Activated naive CD4-positive, alpha-beta T cell (primary cell): Measurements from ENCODE around the gene SCD.
"Not testable (repeated sequence)": the region's sequence is repeated elsewhere in the genome, so short reads cannot be mapped to it uniquely, and the experiment has no call there.

Experiments used
- DNase-seq, 4 experiments: peaks; one replicate each; lab custom pipeline; 2025; lab: John Stamatoyannopoulos, UW

SCD gene

DNA sequence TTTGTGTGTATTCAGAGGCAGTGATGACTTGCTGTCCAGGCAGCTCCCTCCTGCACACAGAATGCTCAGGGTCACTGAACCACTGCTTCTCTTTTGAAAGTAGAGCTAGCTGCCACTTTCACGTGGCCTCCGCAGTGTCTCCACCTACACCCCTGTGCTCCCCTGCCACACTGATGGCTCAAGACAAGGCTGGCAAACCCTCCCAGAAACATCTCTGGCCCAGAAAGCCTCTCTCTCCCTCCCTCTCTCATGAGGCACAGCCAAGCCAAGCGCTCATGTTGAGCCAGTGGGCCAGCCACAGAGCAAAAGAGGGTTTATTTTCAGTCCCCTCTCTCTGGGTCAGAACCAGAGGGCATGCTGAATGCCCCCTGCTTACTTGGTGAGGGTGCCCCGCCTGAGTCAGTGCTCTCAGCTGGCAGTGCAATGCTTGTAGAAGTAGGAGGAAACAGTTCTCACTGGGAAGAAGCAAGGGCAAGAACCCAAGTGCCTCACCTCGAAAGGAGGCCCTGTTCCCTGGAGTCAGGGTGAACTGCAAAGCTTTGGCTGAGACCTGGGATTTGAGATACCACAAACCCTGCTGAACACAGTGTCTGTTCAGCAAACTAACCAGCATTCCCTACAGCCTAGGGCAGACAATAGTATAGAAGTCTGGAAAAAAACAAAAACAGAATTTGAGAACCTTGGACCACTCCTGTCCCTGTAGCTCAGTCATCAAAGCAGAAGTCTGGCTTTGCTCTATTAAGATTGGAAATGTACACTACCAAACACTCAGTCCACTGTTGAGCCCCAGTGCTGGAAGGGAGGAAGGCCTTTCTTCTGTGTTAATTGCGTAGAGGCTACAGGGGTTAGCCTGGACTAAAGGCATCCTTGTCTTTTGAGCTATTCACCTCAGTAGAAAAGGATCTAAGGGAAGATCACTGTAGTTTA is 15.8 kb downstream of the SCD start:
- DNase-seq, result no peak

DNA sequence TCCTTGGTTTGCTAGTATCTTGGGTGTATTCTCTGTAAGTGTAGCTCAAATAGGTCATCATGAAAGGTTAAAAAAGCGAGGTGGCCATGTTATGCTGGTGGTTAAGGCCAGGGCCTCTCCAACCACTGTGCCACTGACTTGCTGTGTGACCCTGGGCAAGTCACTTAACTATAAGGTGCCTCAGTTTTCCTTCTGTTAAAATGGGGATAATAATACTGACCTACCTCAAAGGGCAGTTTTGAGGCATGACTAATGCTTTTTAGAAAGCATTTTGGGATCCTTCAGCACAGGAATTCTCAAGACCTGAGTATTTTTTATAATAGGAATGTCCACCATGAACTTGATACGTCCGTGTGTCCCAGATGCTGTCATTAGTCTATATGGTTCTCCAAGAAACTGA is 17.1 kb downstream of the SCD start:
- DNase-seq, result no peak

DNA sequence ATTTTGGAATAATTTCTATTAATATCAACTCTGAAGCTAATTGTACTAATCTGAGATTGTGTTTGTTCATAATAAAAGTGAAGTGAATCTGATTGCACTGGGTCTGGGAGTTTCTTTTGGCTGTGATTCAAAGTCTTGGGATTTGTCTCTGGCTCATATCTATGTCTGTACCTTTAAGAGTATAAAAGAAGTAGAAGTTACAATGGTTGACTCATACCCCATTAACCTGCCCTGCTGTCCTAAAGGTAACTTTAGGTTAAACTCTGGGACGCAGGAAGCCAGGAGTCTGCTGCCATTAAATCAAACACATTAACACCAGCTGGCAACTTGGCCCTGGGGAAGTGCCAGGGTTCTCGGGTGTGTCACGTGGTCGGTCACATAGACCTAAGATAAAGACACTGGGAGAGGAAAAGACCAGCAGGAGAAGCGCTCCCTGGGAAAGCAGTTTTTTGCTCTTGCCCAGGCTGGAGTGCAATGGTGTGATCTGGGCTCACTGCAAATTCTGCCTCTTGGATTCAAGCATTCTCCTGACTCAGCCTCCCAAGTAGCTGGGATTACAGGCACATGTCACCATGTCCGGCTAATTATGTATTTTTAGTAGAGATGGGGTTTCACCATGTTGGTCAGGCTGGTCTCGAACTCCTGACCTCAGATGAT is 17.8 kb downstream of the SCD start:
- no peak for DNase-seq

DNA sequence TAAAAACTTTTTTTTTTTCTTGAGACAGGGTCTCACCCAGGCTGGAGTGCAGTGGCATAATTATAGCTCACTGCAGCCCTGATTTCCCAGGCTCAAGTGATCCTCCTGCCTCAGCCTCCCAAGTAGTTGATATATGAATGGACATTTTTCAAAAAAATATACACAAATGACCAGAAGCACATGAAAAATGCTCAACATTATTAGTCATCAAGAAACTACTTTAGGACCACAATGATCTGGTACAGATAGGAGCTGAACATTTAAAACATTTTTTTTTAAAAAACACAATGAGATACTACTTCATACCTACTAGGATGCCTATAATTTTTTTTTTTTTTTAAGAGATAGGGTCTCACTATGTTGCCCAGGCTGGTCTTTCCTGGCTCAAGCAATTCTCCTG is 21.7 kb downstream of the SCD start:
- no peak for DNase-seq

DNA sequence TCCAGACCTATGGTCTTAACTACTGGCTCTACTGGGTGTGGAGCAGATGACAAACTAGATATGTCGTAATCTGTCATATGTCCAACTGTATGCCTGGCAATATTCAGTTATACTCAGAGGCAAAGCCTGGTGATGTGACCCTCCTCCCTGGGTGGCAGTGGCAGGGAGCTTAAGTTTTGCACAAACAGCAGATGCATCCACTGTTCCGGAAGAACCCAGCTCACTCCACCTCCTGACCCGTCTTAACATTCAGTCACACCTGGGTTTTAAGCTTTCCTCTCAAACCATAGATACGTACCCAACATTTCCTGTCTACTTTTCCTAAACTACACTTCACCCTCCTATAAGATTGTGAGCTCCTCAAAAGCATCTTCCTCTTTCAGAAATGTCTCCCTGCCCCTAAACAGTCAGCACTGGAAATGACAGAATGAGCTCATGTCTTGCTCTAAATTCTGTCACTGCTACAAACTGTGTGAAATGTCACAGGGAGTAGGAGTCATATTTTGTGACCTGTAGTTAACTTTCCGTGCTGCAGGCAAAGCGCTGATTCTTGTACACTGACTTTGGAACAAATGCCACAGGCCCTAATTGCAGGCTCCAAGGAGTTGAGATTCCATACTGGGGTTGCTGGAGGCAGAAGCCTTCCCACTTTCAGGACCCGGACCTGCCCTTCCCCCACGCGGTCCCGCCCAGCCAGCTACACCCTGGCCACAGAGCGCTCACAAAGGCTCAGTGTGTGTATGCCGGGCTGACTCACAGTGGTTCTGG is 23.9 kb downstream of the SCD start:
- DNase-seq, result peak in 3 of 4 experiments; percentile 5 to 20 (median 14)

DNA sequence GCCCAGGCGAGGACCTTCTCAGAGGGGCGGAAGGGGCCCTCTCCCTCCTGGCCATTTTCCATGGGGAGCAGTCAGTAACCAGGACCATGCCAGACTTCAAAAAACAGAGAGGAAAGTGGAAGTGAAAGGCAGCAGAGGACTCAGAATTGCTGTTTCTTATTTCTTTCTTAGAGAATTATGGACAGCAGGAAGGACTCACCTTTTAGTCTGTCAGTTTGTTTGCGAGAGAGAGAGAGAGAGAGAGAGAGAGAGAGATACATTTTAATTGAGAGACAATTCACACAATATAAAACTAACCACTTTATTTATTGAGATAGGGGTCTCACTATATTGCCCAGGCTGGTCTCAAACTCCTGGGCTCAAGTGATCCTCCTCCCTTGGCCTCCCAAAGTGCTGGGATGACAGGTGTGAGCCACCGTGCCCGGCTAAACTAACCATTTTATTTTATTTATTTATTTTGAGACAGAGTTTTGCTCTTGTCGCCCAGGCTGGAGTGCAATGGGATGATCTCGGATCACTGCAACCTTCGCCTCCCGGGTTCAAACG is 24.5 kb downstream of the SCD start:
- DNase-seq, result no peak

DNA sequence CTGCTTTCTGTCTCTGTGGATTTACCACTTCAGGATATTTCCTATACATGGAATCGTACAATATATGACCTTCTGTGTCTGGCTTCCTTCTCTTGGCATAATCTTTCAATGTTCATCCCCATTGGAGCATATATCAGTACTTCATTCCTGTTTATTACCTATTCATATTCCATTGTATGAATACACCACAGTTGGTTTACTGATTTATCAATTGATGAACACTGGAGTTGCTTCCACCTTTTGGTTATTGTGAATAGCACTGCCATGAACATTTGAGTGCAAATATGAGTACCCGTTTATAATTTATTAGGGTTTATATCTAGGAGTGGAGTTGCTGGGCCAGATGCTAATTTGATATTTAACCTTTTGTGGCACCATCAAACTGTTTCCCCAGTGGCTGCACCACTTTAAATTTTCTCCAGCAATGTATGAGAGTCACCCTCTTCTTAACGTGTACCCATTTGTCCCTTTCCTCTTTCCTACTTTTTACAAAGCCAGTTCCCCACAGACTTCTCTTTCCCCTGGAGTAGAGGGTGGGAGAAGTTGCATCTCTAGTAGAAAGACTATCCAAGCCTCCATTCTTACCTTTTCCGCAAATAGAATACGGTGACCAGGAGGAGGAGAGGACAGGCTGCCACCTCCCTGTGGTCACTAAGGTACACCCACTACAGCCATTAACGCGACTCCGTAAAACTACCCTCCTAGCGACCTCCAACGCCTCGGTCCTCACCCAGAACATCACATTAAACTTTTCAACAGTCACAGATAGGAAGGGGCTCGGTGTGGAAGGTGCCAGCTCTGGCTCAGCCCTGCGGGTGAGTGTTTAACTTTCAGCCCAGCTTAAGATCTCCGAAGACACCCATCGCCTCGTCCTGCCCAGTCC is 25.6 kb downstream of the SCD start:
- DNase-seq, result no peak

DNA sequence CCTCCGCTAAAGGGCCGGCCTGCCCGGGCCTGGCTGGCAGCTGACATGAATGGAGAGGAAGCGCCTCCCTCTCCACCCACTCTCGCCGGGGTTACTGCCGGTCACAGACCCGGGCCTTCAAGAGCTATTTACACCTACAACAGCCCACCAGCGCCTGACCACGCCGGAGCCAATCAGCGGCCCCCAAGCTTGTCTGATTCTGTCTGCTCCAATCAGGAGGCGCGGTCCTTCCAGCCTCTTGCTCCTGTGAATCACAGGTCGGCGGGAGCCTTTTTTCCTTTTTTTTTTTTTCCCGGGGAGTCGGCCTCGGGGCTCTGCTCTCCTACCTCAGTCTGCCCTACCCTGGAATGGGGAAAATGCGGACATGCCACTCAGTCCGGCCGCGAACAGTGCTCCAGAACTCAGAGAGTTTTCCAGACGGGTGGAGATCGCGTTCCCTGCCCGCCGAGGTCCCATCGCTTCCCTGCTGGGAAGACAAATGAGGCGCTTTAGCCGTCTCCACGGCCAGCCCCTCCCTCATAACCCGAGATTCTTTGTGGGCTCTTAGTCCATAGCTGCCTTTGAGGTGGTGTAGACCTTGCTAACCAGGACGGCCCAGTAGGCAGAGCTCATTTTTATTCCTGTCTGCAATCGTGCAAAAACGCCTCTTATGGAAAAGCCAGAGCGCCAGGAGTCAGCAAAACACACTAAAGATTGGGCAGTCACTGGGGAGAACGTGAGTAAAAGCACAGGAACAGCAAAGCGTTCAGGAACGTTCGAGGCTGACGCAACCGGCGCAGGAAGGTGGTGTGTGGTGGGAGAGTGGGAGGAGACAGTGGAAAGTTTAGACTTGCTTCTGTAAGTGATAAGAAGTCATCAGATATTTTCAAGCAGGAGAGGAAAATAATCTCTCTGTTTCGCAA is 26.5 kb downstream of the SCD start:
- peak; percentile 28 to 51 (median 46) for DNase-seq

DNA sequence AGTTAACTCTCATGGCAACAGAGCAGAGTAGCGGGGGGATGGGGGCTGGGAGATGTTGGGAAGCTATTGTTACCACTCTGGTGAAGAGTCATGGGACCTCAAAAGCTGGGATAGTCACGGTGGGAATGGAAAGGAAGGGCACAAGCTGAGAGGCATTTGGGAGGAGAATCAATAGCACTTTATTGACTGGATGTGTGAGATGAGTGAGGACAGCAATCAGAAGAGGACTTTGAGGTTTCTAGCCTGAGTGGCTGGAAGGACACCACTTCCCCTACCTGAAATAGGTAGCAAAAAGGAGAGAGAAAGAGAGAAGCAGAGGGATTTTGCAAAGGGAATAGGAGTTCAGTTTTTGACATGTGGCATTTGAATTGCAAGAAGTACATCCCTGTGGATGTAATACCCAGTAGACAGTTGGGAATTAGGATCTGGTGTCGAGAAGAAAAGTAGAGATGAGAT is 27.2 kb downstream of the SCD start:
- DNase-seq, result no peak

DNA sequence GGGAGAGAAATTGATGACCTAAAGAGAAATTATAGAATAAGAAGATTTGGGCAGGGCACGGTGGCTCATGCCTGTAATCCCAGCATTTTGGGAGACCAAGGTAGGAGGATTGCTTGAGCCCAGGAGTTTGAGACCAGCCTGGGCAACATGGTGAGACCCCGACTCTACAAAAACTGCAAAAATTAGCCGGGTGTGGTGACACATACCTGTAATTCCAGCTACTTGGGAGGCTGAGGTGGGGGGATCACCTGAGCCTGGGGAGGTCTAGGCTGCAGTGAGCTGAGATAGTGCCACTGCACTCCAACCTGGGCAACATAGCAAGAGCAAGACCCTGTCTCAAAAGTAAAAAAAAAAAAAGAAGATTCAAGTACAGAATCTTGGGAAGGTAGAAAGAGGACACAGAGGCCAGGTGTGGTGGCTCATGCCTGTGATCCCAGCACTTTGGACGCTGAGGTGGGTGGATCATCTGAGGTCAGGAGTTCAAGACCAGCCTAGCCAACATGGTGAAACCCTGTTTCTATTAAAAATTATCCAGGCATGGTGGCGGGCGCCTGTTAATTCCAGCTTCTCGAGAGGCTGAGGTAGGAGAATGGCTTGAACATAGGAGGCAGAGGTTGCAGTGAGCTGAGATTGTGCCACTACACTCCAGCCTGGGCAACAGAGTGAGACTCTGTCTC is 27.8 kb downstream of the SCD start:
- not testable (repeated sequence) for DNase-seq

DNA sequence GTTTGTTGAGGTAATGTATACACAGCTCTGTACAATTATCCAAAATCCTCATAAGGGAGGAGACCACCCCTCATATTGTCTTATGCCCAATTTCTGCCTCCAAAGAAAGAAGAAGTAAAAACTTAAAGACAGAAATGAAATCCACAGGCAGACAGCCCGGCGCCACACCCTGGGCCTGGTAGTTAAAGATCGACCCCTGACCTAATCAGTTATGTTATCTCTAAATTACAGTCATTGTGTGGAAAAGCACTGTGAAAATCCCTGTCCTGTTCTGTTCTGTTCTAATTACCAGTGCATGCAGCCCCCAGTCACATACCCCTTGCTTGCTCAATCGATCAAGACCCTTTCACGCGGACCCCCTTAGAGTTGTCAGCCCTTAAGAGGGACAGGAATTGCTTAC is 29.6 kb downstream of the SCD start:
- DNase-seq, result not testable (repeated sequence)

DNA sequence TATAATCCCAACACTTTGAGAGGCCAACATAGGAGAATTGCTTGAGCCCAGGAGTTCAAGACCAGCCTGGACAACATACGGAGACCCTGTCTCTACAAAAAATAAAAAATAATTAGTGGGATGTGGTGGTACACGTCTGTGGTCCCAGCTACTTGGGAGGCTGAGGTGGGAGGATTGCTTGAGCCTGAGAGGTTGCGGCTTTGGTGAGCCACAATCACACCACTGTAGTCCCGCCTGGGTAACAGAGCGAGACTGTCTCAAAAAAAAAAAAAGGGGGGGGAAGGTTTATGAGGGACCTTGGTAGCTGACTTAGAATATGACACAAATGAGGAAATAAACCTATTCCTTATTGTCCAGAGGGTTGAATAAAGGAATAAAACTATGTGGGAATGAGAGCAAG is 30.8 kb downstream of the SCD start:
- DNase-seq, result no peak

DNA sequence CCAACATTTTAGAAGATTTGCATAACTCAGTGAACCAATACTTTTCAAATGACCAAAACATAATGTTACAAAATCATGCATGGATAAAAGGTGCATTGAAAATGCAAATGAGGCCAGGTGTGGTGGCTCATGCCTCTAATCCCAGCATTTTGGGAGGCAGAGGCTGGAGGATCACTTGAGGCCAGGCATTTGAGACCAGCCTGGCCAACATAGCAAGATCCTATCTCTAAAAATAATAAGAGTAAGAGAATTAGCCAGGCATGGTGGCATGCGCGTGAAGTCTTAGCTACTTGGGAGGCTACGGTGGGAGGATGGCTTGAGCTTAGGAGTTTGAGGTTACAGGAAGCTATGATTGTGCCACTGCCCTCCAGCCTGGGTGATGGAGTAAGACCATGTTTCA is 33.4 kb downstream of the SCD start:
- DNase-seq, result no peak

DNA sequence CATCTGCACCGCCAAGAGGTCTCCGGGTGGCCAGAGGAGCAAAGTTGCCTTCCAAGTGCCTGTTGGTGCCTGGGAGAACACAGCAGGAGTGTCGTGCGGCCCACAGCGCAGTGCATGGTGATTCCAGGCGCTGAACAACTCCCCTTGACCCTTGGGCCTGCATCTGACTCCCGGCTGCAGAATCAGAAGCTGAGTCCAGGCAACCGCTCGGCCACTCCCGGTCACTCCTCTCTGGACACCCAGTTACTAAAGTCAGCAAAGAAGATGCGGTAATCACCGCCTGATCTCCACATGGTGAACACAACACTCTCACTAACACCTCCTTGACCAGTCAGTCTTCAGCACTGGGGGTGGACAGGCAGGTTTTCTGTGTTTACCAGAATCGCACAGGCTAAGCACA is 35.5 kb downstream of the SCD start:
- DNase-seq, result no peak

DNA sequence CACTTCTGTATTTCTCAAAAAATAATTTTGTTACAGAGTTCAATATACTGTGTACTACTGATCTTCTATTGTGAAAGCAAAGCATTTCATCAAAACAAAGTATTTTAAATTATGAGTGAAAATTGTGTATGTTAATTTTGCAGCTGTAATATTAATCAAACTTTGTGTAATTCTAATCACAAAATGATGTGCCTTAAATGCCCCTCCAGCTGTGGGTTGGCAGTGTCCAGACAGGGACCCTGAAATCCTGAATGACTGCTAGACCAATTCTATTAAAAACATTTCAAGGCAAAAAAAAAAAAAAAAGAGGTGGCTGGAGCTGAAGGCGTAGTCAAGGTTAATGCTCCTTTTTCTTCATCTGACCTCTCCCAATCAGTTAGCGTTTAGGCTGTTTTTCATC is 36.2 kb downstream of the SCD start:
- DNase-seq, result no peak

DNA sequence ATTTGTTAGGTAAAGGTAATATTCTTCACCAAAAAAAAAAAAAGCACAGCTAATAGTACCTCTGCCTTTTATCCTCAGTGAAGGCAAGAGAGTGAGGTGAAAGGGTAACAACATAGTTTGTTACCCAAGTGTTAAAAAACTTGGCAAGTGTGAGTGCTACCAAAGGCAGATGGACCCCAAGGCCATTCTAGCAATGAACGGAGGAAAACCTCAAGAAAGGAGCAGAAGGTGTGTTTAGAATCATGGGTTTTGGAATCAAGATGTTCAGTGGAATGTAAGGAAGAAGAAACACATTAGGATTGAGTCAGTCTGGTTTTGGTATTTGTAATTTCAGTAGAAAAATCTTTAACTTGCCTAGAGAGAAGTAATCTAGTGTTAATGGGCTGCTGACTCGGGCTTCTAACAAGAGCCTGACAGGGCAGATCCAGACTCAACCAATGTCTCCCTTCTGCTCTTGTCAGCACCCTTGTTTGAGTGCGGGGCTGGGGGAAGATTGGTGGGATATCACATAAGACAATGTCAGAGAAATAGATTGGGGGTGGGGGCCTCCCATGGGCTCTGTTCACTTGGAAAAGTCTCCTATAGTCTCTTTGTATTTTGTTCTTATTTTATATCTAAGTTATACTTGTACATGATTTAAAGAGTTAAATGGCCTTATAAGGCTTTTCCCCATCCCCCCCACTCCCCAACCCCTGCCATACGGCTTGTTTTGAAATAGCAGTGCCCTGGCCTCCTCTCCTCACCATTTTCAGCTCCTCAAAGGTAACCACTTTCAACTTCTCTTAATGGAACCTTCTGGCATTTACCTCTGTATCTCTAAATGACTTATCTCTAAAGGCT is 44.4 kb downstream of the SCD start:
- no peak for DNase-seq

DNA sequence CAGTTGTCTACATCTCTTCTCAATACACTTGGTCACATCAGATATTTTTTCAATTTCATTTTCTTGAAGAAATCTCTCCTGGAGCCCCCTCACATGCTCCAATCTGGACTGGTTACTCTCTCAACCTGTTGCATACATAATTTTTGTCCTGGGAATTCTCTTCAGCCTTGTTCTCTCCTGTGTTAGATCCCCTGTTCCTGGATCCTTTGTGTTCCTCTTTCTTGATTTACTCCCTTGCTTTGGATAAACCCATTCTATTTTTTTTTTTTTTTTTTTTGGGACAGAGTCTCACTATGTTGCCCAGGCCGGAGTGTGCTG is 45.6 kb downstream of the SCD start:
- DNase-seq, result no peak

DNA sequence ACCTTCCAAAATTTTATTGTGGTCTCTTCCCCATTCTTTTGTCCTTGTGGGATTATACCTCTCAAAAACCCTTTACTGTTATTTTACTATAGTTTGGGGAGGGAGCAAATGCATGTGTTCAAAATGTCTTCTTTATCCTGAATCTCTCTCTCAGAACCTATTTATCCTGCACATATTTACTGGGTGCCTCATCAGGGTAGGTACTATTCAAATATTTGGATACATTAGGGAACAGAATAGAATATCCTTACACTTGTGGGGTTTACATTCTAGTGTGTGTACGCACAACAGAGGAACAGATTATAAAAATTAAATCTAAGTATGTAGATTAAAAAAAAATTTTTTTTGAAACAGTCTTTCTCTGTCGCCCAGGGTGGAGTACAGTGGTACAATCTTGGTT is 48.6 kb downstream of the SCD start:
- no peak for DNase-seq

DNA sequence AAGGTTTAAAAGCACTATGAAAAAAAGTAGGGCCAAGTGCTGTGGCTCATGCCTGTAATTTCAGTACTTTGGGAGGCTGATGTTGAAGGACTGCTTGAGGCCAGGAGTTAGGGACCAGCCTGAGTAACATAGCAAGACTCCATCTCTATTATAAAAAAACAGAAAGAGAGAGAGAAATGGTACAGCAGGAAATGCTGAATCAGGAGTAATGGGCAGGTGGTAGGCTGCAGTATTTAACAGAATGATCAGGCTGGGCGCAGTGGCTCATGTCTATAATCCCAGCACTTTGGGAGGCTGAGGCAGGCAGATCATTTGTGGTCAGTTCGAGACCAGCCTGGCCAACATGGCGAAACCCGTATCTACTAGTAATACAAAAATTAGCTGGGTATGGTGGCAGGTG is 49.6 kb downstream of the SCD start:
- no peak for DNase-seq
